ENCODE measurements around the gene SHROOM3. TPM values are rescaled to one million over a fixed set of nuclear protein-coding genes. Genes with fewer than 3 reads are reported as not detected.
"Not testable (repeated sequence)": the region's sequence is repeated elsewhere in the genome, so short reads cannot be mapped to it uniquely, and the experiment has no call there.

Gene SHROOM3
- not detected for total RNA-seq

DNA sequence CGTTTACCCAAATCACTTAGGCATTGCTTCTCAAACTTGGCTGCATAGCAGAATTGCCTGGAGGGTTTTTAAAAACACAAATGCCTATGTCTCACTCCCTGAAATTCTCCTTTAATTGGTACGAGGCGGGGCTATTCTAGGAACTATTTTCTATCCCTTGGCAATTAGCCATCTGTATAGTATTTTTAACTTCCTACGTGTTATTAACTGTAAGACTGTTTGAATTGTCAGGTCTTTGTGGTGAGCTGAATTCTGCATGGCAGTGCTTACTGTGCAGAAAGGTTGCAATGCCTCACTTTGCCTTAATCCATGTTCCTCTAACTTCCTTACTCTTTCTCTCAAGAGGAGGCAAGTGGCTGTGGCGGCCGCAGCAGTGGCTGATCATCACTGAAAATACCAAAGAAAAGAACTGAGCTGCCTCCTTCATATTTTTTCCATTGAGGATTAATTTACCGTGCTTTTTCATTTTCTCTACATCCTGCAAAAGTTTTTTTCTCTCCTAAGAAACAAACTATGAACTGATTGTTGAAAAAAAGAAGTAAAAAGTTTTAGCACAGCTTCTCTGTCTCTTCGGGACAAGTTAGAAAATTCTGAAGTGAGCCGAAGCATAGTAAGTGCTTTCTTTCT is at the start of gene SHROOM3:
TSS of gene SHROOM3 (plus strand) at position 329 of the 627 bp plus-strand sequence. CDS start 824 bp downstream, outside the sequence.
- no peak within 1 kb of the TSS for H3K27ac Mint-ChIP-seq
- DNase-seq = no peak
- ChIA-PET POLR2A (no interaction called here), CTCF (interaction anchor here (0.5 kb wide), 1 partner anchor 127 kb away, joined by 4 read pairs; no protein-coding TSS in a partner anchor)
- H3K36me3 Mint-ChIP-seq (ENCODE audit: low read depth) = no peaks in the 10 kb centered on the region
- H3K4me1 Mint-ChIP-seq = peaks cover 1% of the 10 kb centered on the region
- H3K27me3 Mint-ChIP-seq = peaks cover 53% of the 10 kb centered on the region
- no peaks in the 10 kb centered on the region for H3K9me3 Mint-ChIP-seq
- H3K4me3 Mint-ChIP-seq = no peak within 1 kb of the TSS

DNA sequence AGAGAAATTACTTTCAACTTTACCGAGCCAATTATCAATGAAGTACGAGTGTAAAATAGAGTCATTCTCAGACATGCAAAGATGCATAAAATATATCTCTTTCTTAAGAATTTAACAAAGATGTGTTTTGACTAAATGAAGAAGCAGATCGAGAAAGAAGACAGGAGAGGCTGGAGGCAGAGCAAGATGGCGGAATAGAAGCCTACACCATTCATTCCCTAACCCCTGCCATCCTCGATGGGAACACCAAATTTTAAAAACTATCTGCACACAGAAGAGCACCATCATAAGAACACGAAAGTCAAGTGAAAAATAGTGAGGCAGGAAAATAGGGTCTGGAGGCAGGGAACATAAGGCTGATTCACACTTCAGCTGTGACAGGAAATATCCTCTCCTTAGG is 49.1 kb upstream of the SHROOM3 start:
- Mint-ChIP-seq H3K27me3 (peaks cover 36% of the 10 kb centered on the region), H3K27ac (no peak overlapping the region), H3K9me3 (peaks cover 5% of the 10 kb centered on the region), H3K36me3 (ENCODE audit: low read depth) (no peaks in the 10 kb centered on the region), H3K4me3 (no peak overlapping the region), H3K4me1 (no peaks in the 10 kb centered on the region)
- DNase-seq = no peak
- ChIA-PET POLR2A (no interaction called here), CTCF (no interaction called here)

- H3K4me1 Mint-ChIP-seq = no peaks in the 10 kb centered on the region
- H3K4me3 Mint-ChIP-seq = no peak overlapping the region
- ChIA-PET CTCF (interaction anchor here (2.4 kb wide), 1 partner anchor 9 kb away, joined by 12 read pairs; no protein-coding TSS in a partner anchor), POLR2A (no interaction called here)
- H3K27ac Mint-ChIP-seq = no peak overlapping the region
- H3K9me3 Mint-ChIP-seq = peaks cover 5% of the 10 kb centered on the region
- no peak for DNase-seq
- H3K36me3 Mint-ChIP-seq (ENCODE audit: low read depth) = no peaks in the 10 kb centered on the region
- peaks cover 44% of the 10 kb centered on the region for H3K27me3 Mint-ChIP-seq
Observed at GRCh38 chr4:76386566-76387305, 48.3 kb upstream of the SHROOM3 start.

DNA sequence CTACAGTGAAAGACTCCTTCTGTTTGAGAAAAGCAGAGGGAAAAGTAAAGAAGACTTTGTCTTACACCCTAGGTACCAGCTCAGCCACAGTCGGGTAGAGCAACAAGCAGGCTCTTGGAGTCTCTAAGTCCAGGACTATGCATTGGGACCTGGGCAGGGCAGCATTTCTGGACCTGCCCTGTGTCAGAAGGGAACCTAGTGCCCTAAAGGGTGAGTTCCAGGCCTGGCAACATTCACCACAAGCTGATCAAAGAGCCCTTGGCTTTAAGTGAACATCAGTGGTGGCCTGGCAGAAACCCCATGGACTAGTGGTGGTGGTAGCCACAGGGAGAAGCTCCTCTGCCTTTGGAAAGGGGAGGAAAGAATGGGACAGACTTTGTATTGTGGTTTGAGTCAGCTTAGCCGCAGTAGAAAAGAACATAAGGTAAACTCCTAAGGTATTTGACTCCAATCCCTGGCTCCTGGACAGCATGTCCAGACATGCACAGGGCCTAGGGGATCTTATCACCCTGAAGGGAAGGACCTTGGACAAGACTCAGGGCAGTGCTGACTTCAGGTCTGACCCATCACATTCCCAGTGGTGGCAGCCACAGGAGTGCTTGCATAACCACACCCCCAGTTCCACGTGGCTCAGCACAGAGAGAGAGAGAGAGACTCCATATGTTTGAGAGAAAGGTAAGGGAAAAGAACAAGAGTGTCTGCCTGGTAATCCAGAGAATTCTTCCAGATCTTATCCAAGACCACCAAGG is 46.7 kb upstream of the SHROOM3 start:
- DNase-seq = no peak
- ChIA-PET CTCF (interaction anchor here (0.7 to 2.4 kb wide), 3 partner anchors 10 to 903 kb away, joined by 3 to 12 read pairs (median 4); no protein-coding TSS in a partner anchor), POLR2A (no interaction called here)
- H3K27me3 Mint-ChIP-seq = peaks cover 55% of the 10 kb centered on the region
- no peaks in the 10 kb centered on the region for H3K36me3 Mint-ChIP-seq (ENCODE audit: low read depth)
- H3K27ac Mint-ChIP-seq = no peak overlapping the region
- no peak overlapping the region for H3K4me3 Mint-ChIP-seq
- H3K9me3 Mint-ChIP-seq = peaks cover 5% of the 10 kb centered on the region
- no peaks in the 10 kb centered on the region for H3K4me1 Mint-ChIP-seq

GRCh38 chr4:76401654-76402053 is 33.4 kb upstream of the SHROOM3 start:
- peaks cover 5% of the 10 kb centered on the region for H3K9me3 Mint-ChIP-seq
- H3K27me3 Mint-ChIP-seq = peaks cover 48% of the 10 kb centered on the region
- no peaks in the 10 kb centered on the region for H3K36me3 Mint-ChIP-seq (ENCODE audit: low read depth)
- H3K4me1 Mint-ChIP-seq = no peaks in the 10 kb centered on the region
- H3K4me3 Mint-ChIP-seq = no peak overlapping the region
- no peak for DNase-seq
- CTCF ChIA-PET = no interaction called here
- POLR2A ChIA-PET = interaction anchor here (1.0 kb wide), 1 partner anchor 27 kb away, joined by 3 read pairs; no protein-coding TSS in a partner anchor
- no peak overlapping the region for H3K27ac Mint-ChIP-seq

GRCh38 chr4:76406081-76406480 is 28.9 kb upstream of the SHROOM3 start:
- ChIA-PET POLR2A (no interaction called here), CTCF (no interaction called here)
- no peaks in the 10 kb centered on the region for H3K4me1 Mint-ChIP-seq
- H3K36me3 Mint-ChIP-seq (ENCODE audit: low read depth) = no peaks in the 10 kb centered on the region
- no peak for DNase-seq
- no peak overlapping the region for H3K4me3 Mint-ChIP-seq
- H3K27ac Mint-ChIP-seq = no peak overlapping the region
- H3K9me3 Mint-ChIP-seq = no peaks in the 10 kb centered on the region
- H3K27me3 Mint-ChIP-seq = peaks cover 34% of the 10 kb centered on the region

- Mint-ChIP-seq H3K9me3 (no peaks in the 10 kb centered on the region), H3K27me3 (peaks cover 24% of the 10 kb centered on the region), H3K36me3 (ENCODE audit: low read depth) (no peaks in the 10 kb centered on the region), H3K4me1 (no peaks in the 10 kb centered on the region), H3K4me3 (no peak overlapping the region), H3K27ac (no peak overlapping the region)
- POLR2A ChIA-PET = no interaction called here
- CTCF ChIA-PET = no interaction called here
- DNase-seq = no peak
Observed at GRCh38 chr4:76407440-76408119, 27.4 kb upstream of the SHROOM3 start.

GRCh38 chr4:76410636-76411035 is 24.4 kb upstream of the SHROOM3 start:
- POLR2A ChIA-PET = no interaction called here
- CTCF ChIA-PET = interaction anchor here (1.1 kb wide), 1 partner anchor 8 kb away, joined by 3 read pairs; no protein-coding TSS in a partner anchor
- no peaks in the 10 kb centered on the region for H3K36me3 Mint-ChIP-seq (ENCODE audit: low read depth)
- DNase-seq = no peak
- H3K27ac Mint-ChIP-seq = no peak overlapping the region
- H3K4me3 Mint-ChIP-seq = no peak overlapping the region
- peaks cover 16% of the 10 kb centered on the region for H3K27me3 Mint-ChIP-seq
- H3K9me3 Mint-ChIP-seq = no peaks in the 10 kb centered on the region
- H3K4me1 Mint-ChIP-seq = no peaks in the 10 kb centered on the region

DNA sequence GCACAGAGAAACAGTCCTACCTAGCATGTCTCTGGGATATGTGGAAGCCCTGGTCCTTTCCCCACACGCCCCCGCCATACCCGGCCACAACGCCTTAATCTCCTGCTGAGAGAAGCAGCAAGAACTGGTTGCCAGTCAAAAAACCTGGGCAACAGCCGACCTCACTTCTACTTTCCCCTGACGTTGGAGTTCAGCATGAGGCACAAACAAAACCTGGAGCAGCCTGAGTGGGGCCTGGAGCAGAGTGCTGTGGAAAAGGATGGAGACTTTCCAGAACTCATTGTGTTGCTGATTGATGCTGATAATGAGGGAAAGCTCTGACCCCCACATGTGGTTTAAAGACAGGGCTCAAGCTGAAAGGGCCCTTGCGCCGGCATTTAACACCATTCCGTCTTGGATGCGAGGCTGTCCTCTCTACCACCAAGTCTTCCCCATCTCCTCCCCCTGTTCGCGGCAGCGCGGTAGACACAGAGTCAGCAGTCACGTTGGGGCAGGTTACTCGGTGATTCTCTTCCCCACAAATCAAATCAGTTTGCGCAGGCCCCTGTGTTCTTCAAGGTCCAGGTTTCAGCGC is 14.8 kb upstream of the SHROOM3 start:
- no peak for DNase-seq
- no peak overlapping the region for H3K4me3 Mint-ChIP-seq
- peaks cover 23% of the 10 kb centered on the region for H3K27me3 Mint-ChIP-seq
- H3K27ac Mint-ChIP-seq = no peak overlapping the region
- H3K9me3 Mint-ChIP-seq = no peaks in the 10 kb centered on the region
- POLR2A ChIA-PET = no interaction called here
- no peaks in the 10 kb centered on the region for H3K36me3 Mint-ChIP-seq (ENCODE audit: low read depth)
- H3K4me1 Mint-ChIP-seq = peaks cover 9% of the 10 kb centered on the region
- CTCF ChIA-PET = no interaction called here

DNA sequence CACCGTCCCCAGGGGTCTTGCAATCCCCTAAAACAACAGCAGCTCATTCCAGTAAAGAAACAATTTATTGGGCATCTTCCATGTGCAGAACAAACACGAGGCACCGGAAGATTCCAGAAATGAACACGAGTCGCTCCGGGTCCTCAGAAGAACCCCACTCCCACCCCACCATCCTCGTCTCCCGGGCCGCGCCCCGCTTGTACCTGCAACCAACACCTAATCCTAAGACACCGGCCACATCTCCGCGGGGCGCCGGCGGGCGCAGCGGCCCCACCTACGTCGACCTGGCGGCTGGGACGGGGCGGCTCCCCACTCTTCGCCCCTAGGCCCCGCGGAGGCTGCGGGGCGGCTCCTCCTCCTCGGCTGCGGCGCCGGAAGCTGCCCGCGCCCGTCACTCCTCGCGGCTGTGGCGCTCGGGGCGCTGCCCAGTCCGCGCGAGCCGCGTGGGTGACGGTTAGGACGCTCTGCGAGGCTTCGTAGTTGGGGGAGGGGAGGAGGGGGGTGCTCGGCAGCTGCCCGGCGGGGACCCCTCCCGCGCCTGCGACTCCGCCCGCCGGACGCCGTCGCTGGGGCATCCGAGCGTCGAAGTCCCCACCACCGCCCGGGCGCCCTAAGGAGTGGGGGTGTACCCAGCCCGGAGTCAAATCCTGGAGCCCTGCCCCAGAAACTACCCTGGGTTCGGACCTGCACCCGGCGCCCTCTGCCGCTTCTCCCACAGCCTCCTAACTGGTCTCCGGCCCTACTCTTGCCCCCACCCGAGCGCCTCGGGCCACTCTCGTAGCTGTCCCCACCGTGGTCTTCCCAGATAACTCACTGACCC is 14.1 kb upstream of the SHROOM3 start, which contains the start of gene CCDC158:
TSS of gene CCDC158 (minus strand) at position 380 of the 820 bp plus-strand sequence. CDS start 17,934 bp downstream, outside the sequence.
- no peak for DNase-seq
- ChIA-PET POLR2A (no interaction called here), CTCF (interaction anchor here (1.5 kb wide), 1 partner anchor 10 kb away, joined by 7 read pairs; no protein-coding TSS in a partner anchor)
- no peaks in the 10 kb centered on the region for H3K9me3 Mint-ChIP-seq
- H3K4me3 Mint-ChIP-seq = peak within 1 kb of the TSS; percentile 5
- no peak within 1 kb of the TSS for H3K27ac Mint-ChIP-seq
- H3K36me3 Mint-ChIP-seq (ENCODE audit: low read depth) = no peaks in the 10 kb centered on the region
- peaks cover 27% of the 10 kb centered on the region for H3K27me3 Mint-ChIP-seq
- H3K4me1 Mint-ChIP-seq = peaks cover 9% of the 10 kb centered on the region

- H3K27me3 Mint-ChIP-seq = peaks cover 29% of the 10 kb centered on the region
- H3K36me3 Mint-ChIP-seq (ENCODE audit: low read depth); CTCF ChIA-PET; POLR2A ChIA-PET; H3K4me1 Mint-ChIP-seq; H3K4me3 Mint-ChIP-seq; H3K27ac Mint-ChIP-seq; DNase-seq; H3K9me3 Mint-ChIP-seq: not testable (repeated sequence)
Observed at GRCh38 chr4:76423159-76423558, 11.9 kb upstream of the SHROOM3 start.

DNA sequence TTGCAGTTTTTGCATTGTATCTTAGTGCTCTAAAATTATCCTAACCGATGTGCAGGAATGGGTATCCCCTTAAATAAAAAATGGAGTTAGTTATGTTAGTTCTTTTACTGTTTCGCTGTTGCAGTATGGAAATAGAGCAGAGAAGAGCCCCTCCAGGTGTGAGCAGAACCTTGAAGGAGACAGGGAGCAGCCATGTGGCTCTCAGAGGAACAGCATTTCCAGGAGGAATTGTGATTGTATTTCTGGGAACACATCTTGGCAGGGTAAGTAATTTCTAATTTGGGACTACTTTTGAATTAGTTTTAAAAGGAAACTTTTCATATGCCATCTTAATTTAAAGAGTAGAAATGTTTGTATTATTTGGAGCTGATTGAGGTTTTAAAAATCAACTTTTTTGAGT is 8.8 kb upstream of the SHROOM3 start:
- no peaks in the 10 kb centered on the region for H3K36me3 Mint-ChIP-seq (ENCODE audit: low read depth)
- H3K27ac Mint-ChIP-seq = no peak overlapping the region
- ChIA-PET POLR2A (no interaction called here), CTCF (interaction anchor here (1.6 kb wide), 1 partner anchor 78 kb away, joined by 4 read pairs; no protein-coding TSS in a partner anchor)
- H3K4me3 Mint-ChIP-seq = no peak overlapping the region
- H3K9me3 Mint-ChIP-seq = no peaks in the 10 kb centered on the region
- DNase-seq = no peak
- peaks cover 5% of the 10 kb centered on the region for H3K4me1 Mint-ChIP-seq
- peaks cover 15% of the 10 kb centered on the region for H3K27me3 Mint-ChIP-seq
